Measurements from ENCODE around the gene GRIK3.

Gene GRIK3

DNA sequence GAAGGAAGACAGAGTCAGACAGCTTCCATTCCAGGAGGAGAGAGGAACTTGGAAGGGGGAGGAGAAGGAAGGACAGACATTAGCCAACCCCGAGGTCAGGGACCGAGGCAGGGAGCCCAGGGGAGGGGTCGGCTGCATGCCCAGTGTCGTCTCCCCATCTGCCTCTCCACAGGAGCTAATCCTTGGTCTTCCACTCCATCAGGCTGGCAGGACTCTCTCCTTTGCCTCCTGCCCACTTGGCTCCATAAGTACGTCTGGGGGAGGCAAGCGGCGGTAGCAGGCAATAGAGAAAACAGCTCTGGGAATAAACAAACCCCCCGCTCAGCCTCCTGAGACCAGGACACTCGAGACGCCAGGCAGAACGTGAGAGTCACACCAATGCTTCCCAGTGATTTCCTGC is 71.3 kb downstream of the GRIK3 start:
- Histone ChIP-seq H3K36me3 (ENCODE audit: insufficient read depth, low read length) (no peaks in the 10 kb centered on the region), H3K27me3 (ENCODE audit: insufficient read depth, low read length) (no peaks in the 10 kb centered on the region), H3K4me1 (ENCODE audit: control insufficient read depth, insufficient read depth, low read length, unreplicated experiment) (no peaks in the 10 kb centered on the region), H3K79me2 (ENCODE audit: control insufficient read depth, insufficient read depth, low read length, unreplicated experiment) (no peaks in the 10 kb centered on the region), H2AFZ (ENCODE audit: low read length, unreplicated experiment) (no peak overlapping the region), H3K27ac (ENCODE audit: low read depth, low read length) (no peak overlapping the region), H3K4me3 (ENCODE audit: low read depth, low read length) (no peak overlapping the region)

DNA sequence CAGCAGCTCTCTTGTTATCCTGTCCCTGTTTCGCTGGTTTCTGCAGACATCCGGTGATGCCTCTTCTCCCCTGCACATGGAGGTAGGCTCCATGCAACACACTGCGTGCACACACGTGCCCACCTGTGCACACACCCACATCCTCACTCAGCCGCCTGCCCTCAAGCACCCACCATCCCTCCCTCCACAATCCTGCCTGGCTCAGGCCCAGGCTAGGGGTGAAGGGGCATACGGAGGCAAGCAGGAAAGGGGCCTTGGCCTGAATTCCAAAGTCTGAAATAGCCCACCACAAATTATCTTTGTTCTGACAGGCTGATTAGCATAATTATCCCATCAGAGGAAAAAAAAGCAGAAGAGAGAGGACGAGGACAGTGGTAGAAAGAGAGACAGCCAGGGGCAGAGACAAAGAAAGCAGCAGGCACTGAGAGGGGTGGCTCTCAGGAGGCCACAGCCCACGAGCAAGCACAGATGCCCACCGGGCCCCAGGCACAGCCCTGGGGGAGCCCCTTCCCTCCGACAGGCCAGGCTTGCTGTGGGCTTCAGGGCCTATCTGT is 73.2 kb downstream of the GRIK3 start:
- no peaks in the 10 kb centered on the region for H3K4me1 ChIP-seq (ENCODE audit: control insufficient read depth, insufficient read depth, low read length, unreplicated experiment)
- no peaks in the 10 kb centered on the region for H3K36me3 ChIP-seq (ENCODE audit: insufficient read depth, low read length)
- no peak overlapping the region for H3K4me3 ChIP-seq (ENCODE audit: low read depth, low read length)

DNA sequence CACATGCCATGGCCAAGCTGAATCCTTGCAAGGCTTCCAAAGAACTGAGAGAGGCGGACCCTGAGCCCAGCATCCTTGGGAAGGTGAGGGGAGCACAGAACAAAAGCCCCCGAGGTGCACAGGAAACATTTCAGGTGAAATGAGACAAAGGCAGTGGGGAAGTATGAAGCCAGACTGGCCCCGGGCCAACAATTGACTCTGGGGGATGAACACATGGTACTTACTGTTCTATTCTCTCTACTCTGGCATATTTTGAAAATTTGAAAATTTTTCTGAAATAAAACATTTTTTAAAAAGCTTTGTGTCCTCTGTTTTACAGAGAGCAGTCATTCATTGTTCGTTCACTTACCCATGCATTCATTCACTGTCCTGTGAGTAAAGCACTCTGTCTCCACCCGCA is 77.7 kb downstream of the GRIK3 start:
- Histone ChIP-seq H3K36me3 (ENCODE audit: insufficient read depth, low read length) (no peaks in the 10 kb centered on the region), H3K27me3 (ENCODE audit: insufficient read depth, low read length) (no peaks in the 10 kb centered on the region), H3K4me3 (ENCODE audit: low read depth, low read length) (no peak overlapping the region), H3K4me1 (ENCODE audit: control insufficient read depth, insufficient read depth, low read length, unreplicated experiment) (no peaks in the 10 kb centered on the region), H3K79me2 (ENCODE audit: control insufficient read depth, insufficient read depth, low read length, unreplicated experiment) (no peaks in the 10 kb centered on the region), H2AFZ (ENCODE audit: low read length, unreplicated experiment) (no peak overlapping the region), H3K27ac (ENCODE audit: low read depth, low read length) (no peak overlapping the region)

More for the DNA sequence above, 73.2 kb downstream of the GRIK3 start:
- no peak overlapping the region for H3K27ac ChIP-seq (ENCODE audit: low read depth, low read length)
- no peak overlapping the region for H2AFZ ChIP-seq (ENCODE audit: low read length, unreplicated experiment)
- no peaks in the 10 kb centered on the region for H3K27me3 ChIP-seq (ENCODE audit: insufficient read depth, low read length)
- H3K79me2 ChIP-seq (ENCODE audit: control insufficient read depth, insufficient read depth, low read length, unreplicated experiment), result no peaks in the 10 kb centered on the region

DNA sequence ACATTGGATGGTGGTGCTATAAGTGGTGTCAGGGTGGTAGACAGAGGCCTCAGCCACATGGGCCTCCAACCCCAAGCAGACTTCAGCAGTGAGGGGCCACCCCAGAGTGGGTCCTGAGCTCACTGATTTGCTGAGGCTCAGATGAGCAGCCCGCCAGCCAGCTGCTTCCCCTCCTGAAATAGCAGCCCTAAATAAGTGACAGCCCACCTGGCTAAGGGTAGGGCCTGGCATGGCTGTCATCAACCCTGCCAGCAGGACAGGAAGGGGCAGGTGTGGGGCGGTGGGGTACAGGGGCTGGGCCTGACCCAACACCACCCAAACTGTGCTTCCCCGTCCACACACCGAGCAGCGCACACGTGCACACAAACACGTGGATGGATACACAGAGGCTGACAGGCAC is 79.3 kb downstream of the GRIK3 start:
- H3K4me1 ChIP-seq (ENCODE audit: control insufficient read depth, insufficient read depth, low read length, unreplicated experiment), result no peaks in the 10 kb centered on the region
- no peak overlapping the region for H3K27ac ChIP-seq (ENCODE audit: low read depth, low read length)
- no peak overlapping the region for H3K4me3 ChIP-seq (ENCODE audit: low read depth, low read length)
- H3K36me3 ChIP-seq (ENCODE audit: insufficient read depth, low read length), result no peaks in the 10 kb centered on the region
- no peak overlapping the region for H2AFZ ChIP-seq (ENCODE audit: low read length, unreplicated experiment)
- no peaks in the 10 kb centered on the region for H3K79me2 ChIP-seq (ENCODE audit: control insufficient read depth, insufficient read depth, low read length, unreplicated experiment)
- H3K27me3 ChIP-seq (ENCODE audit: insufficient read depth, low read length), result no peaks in the 10 kb centered on the region

DNA sequence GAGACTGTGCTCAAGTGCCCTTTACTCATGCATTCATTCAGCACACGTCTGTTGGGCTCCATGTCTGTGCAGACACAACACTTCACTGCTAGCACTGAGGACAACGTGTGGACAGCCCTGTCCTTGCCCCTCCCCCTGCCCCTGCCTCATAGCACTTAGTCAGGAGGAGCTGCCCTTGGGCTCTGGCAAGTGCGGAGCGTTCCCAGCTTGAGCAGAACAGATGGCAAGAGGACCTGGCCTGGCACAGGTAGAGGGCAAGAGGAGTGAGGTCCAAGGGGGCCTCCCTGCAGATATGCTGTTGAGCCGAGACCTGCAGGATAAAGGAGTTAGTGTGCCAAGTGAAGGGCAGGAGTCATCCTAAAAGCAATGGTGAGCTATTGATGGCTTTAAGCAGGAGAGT is 81.3 kb downstream of the GRIK3 start:
- no peak overlapping the region for H2AFZ ChIP-seq (ENCODE audit: low read length, unreplicated experiment)
- H3K79me2 ChIP-seq (ENCODE audit: control insufficient read depth, insufficient read depth, low read length, unreplicated experiment), result no peaks in the 10 kb centered on the region
- no peaks in the 10 kb centered on the region for H3K4me1 ChIP-seq (ENCODE audit: control insufficient read depth, insufficient read depth, low read length, unreplicated experiment)
- H3K27ac ChIP-seq (ENCODE audit: low read depth, low read length), result no peak overlapping the region
- H3K36me3 ChIP-seq (ENCODE audit: insufficient read depth, low read length), result no peaks in the 10 kb centered on the region
- no peak overlapping the region for H3K4me3 ChIP-seq (ENCODE audit: low read depth, low read length)
- H3K27me3 ChIP-seq (ENCODE audit: insufficient read depth, low read length), result no peaks in the 10 kb centered on the region

DNA sequence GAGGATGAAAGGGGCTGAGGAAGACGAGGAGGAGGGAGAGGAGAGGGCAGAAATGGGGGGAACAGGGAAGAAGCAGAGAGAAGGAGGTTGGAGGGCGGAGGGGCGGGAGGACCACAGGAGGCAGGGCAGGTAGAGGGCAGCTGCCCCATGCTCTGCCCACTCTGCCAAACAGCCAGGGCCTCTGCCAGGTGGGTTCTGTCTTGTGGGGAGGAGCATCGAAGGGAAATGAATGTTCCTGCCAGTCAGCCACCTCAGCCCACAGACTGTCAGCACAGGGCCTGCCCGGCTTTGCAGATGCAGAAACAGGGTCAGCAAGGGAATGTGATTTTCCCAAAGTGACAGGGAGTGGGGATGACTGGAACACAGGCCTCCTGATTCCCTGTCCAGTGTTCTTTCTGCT is 82.6 kb downstream of the GRIK3 start:
- Histone ChIP-seq H3K4me3 (ENCODE audit: low read depth, low read length) (no peak overlapping the region), H3K27ac (ENCODE audit: low read depth, low read length) (no peak overlapping the region), H3K27me3 (ENCODE audit: insufficient read depth, low read length) (no peaks in the 10 kb centered on the region), H3K36me3 (ENCODE audit: insufficient read depth, low read length) (no peaks in the 10 kb centered on the region), H2AFZ (ENCODE audit: low read length, unreplicated experiment) (no peak overlapping the region), H3K4me1 (ENCODE audit: control insufficient read depth, insufficient read depth, low read length, unreplicated experiment) (no peaks in the 10 kb centered on the region), H3K79me2 (ENCODE audit: control insufficient read depth, insufficient read depth, low read length, unreplicated experiment) (no peaks in the 10 kb centered on the region)

DNA sequence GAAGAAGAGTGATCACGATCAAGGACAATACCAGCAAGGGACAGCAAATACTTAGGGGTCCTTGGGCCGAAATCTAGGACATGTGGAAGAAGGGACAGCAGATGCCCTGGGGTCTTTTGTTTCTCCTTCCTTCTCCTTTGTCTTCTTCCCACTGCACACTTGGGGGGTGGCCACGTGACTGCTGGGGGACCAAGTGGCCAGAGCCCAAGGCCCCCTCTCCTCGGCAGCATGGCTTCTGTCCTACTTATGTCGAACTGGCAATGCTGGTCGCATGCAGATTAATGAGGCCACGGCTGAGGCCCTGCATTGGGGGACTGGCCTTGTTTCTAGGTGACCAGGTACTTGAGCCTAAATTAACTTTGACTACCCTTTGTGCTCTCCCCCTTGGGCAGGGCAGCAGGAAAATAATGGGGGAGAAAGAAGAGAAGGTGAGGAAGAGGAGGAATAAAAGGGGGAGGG is 83.0 kb downstream of the GRIK3 start:
- Histone ChIP-seq H2AFZ (ENCODE audit: low read length, unreplicated experiment) (no peak overlapping the region), H3K4me3 (ENCODE audit: low read depth, low read length) (no peak overlapping the region), H3K27me3 (ENCODE audit: insufficient read depth, low read length) (no peaks in the 10 kb centered on the region)

DNA sequence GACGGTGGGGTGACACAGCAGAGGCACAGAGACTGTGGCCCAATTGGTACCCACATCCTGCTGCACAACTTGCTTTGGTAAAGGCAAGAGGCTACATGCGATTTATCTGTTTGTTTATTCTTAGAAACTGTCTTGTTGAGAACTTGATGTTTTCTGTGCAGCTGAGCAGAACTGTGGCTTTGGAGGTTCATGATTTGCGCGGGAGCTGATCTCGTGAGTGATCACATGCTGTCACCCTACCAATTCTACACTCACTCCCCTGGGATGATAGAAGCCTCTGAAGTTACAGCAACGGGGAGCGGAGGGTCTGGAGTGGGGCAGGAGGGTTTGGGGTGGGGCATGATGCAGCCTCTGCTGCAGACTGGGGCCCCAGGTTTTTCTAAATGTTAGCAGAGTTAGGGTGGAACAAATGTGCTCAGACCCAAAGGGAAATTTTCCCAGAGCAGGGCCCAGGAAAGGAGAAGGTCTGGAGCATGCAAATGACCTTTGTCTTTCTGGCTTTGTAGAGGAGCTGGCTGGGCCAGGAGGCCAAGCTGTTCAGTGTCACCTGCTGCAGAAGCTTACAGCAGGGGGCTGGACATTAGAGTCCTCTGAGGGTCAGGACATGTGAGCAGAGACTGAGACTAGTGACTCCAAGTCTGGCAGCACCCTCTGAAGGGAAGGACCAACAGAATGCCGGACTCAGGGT is 83.6 kb downstream of the GRIK3 start:
- Histone ChIP-seq H3K4me1 (ENCODE audit: control insufficient read depth, insufficient read depth, low read length, unreplicated experiment) (no peaks in the 10 kb centered on the region), H3K27me3 (ENCODE audit: insufficient read depth, low read length) (no peaks in the 10 kb centered on the region), H3K36me3 (ENCODE audit: insufficient read depth, low read length) (no peaks in the 10 kb centered on the region), H3K4me3 (ENCODE audit: low read depth, low read length) (no peak overlapping the region), H2AFZ (ENCODE audit: low read length, unreplicated experiment) (no peak overlapping the region), H3K79me2 (ENCODE audit: control insufficient read depth, insufficient read depth, low read length, unreplicated experiment) (no peaks in the 10 kb centered on the region), H3K27ac (ENCODE audit: low read depth, low read length) (no peak overlapping the region)

More for the DNA sequence above, 83.0 kb downstream of the GRIK3 start:
- no peaks in the 10 kb centered on the region for H3K4me1 ChIP-seq (ENCODE audit: control insufficient read depth, insufficient read depth, low read length, unreplicated experiment)
- no peak overlapping the region for H3K27ac ChIP-seq (ENCODE audit: low read depth, low read length)
- H3K79me2 ChIP-seq (ENCODE audit: control insufficient read depth, insufficient read depth, low read length, unreplicated experiment), result no peaks in the 10 kb centered on the region
- H3K36me3 ChIP-seq (ENCODE audit: insufficient read depth, low read length), result no peaks in the 10 kb centered on the region

DNA sequence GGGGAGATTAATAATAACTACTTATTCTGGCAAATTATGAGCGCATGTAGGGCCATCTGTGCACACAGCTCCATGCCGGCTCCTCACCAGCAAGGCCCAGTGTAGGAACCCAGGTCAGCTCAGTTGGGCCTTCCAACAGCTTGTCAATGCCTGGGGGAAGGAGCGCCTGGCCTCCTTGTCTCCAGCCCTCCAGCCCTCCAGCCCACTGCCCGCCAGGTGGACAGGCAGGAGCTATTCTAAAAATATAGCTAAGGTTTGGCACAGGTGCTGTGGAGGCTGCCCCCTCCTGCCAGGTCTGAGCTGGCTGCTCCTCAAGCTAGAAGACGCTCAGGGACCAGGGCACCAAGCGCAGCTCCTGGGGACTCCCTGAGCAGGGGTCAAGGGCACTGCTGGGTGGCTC is 85.7 kb downstream of the GRIK3 start:
- no peaks in the 10 kb centered on the region for H3K79me2 ChIP-seq (ENCODE audit: control insufficient read depth, insufficient read depth, low read length, unreplicated experiment)
- no peaks in the 10 kb centered on the region for H3K27me3 ChIP-seq (ENCODE audit: insufficient read depth, low read length)
- no peaks in the 10 kb centered on the region for H3K36me3 ChIP-seq (ENCODE audit: insufficient read depth, low read length)
- H3K27ac ChIP-seq (ENCODE audit: low read depth, low read length), result no peak overlapping the region
- H3K4me1 ChIP-seq (ENCODE audit: control insufficient read depth, insufficient read depth, low read length, unreplicated experiment), result no peaks in the 10 kb centered on the region
- no peak overlapping the region for H3K4me3 ChIP-seq (ENCODE audit: low read depth, low read length)
- no peak overlapping the region for H2AFZ ChIP-seq (ENCODE audit: low read length, unreplicated experiment)

DNA sequence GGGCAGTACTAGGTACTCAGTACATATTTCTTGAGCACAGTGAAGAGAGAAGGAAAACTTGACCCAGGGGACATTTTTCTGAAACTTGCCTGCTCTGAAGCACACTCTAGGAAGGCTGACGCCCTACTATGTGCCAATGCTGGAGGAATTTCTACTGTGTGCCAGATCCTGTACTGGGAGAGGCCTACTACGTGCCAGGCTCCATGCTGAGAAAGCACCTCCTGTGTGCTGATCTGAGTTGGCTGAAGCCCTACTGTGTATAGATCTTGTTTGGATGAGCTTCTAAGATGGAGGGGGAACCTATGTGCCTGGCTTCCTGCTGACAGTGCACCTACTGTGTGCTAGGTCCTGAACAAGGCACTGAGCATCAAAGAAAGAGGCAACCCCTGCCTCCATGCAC is 86.2 kb downstream of the GRIK3 start:
- Histone ChIP-seq H3K36me3 (ENCODE audit: insufficient read depth, low read length) (no peaks in the 10 kb centered on the region), H3K27ac (ENCODE audit: low read depth, low read length) (no peak overlapping the region), H3K4me1 (ENCODE audit: control insufficient read depth, insufficient read depth, low read length, unreplicated experiment) (no peaks in the 10 kb centered on the region), H3K79me2 (ENCODE audit: control insufficient read depth, insufficient read depth, low read length, unreplicated experiment) (no peaks in the 10 kb centered on the region), H3K27me3 (ENCODE audit: insufficient read depth, low read length) (no peaks in the 10 kb centered on the region), H2AFZ (ENCODE audit: low read length, unreplicated experiment) (no peak overlapping the region), H3K4me3 (ENCODE audit: low read depth, low read length) (no peak overlapping the region)

DNA sequence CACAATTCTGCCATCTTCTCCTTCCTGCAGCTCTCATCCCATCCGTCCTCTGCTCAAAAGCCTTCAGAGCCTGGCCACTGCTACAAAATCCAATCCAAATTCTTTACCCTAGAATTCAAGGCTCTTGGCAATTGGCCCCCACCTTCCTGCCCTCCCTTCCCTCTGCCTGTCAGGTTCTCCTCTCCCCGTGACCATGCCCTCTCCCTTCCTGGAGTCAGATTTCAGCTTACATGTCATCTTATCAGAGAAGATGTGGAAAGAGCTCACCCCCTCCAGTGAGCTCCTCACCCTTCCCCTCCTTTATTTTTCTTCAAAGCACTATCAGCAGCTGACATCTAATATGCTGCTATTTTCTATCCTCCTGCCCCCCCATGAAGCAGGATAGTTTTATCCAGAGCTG is 86.9 kb downstream of the GRIK3 start:
- Histone ChIP-seq H3K79me2 (ENCODE audit: control insufficient read depth, insufficient read depth, low read length, unreplicated experiment) (no peaks in the 10 kb centered on the region), H3K27ac (ENCODE audit: low read depth, low read length) (no peak overlapping the region), H3K4me3 (ENCODE audit: low read depth, low read length) (no peak overlapping the region), H3K4me1 (ENCODE audit: control insufficient read depth, insufficient read depth, low read length, unreplicated experiment) (no peaks in the 10 kb centered on the region), H2AFZ (ENCODE audit: low read length, unreplicated experiment) (no peak overlapping the region), H3K36me3 (ENCODE audit: insufficient read depth, low read length) (no peaks in the 10 kb centered on the region), H3K27me3 (ENCODE audit: insufficient read depth, low read length) (no peaks in the 10 kb centered on the region)
